H1 (cell line): ENCODE results near the gene CAMK2N2. TPM values are rescaled to one million over a fixed set of nuclear protein-coding genes. Genes with fewer than 3 reads are reported as not detected.

ENCODE experiments used
- CHD1 ChIP-seq: IDR thresholded peaks from 2 replicates; pipeline ENCODE4 v1.6.1; 2012; ENCODE audit warnings: low read depth, low read length, improper control_type of control experiment
- CHD7 ChIP-seq: fragments of 300-600 bp; sonication (generic); IDR thresholded peaks from 2 replicates; pipeline ENCODE4 v1.7.1; 2012; ENCODE audit warnings: low read length, moderate library complexity, mild to moderate bottlenecking, inconsistent platforms; ENCODE audit not compliant: insufficient replicate concordance
- EP300 ChIP-seq, 2 experiments: IDR thresholded peaks; 1 replicate in 1 of 2; 2 replicates in 1 of 2; pipeline ENCODE4 v1.6.1; 2011 to 2012; ENCODE audit warnings: low read depth in 2 of 2, low read length in 2 of 2, mild to moderate bottlenecking in 2 of 2, borderline replicate concordance in 1 of 2, inconsistent platforms in 1 of 2, moderate library complexity in 1 of 2
- MAFK ChIP-seq: IDR thresholded peaks from 2 replicates; pipeline ENCODE4 v1.6.1; 2012; ENCODE audit warnings: low read depth, mild to moderate bottlenecking, improper control_type of control experiment, low read length
- POU5F1 ChIP-seq: IDR thresholded peaks from 2 replicates; pipeline ENCODE4 v1.6.1; 2011; ENCODE audit warnings: low read depth, mild to moderate bottlenecking, low read length, moderate library complexity
- SP1 ChIP-seq: IDR thresholded peaks from 2 replicates; pipeline ENCODE4 v1.6.1; 2011; ENCODE audit warnings: low read depth, low read length
- SUZ12 ChIP-seq: fragments of 200-600 bp; sonication (generic); IDR thresholded peaks from 2 replicates; pipeline ENCODE4 v1.6.1; 2012; ENCODE audit warnings: mild to moderate bottlenecking, inconsistent platforms, low read length, moderate library complexity, mixed read lengths
- polyA plus RNA-seq, 7 experiments: library from polyadenylated mRNA; depleted of rRNA in 3 of 7; stranded (reverse) in 5 of 7; unstranded in 2 of 7; fragments of >200 nt in 5 of 7; fragments of 200-250 nt in 2 of 7; gene quantifications; 1 replicate in 5 of 7; 2 replicates in 1 of 7; 4 replicates in 1 of 7; pipeline versions ENCODE4 v1.2.1 to v1.2.3, GENCODE V29; 2011 to 2013; ENCODE audit warnings: missing spikeins in 2 of 7, mixed read lengths in 2 of 7
- total RNA-seq: library from RNA; stranded (reverse); fragmentation: NEBNext Ultra II Directional; extraction: Animal tissue kit (Norgen Biotek cat#: 25700); gene quantifications from 2 replicates; pipeline ENCODE4 v1.2.1, GENCODE V29; 2021
- TF ChIP-seq, protein P1 (sequence below): IDR thresholded peaks from 2 replicates; pipeline ENCODE4 v1.6.1; 2012; ENCODE audit warnings: inconsistent platforms

The CAMK2N2 gene
- total and polyA plus RNA-seq, 2 of the 8 experiments (the other 6 are each of a cell fraction or from before 2014, with no cell fraction given) = 4.0 to 17.7 TPM

DNA sequence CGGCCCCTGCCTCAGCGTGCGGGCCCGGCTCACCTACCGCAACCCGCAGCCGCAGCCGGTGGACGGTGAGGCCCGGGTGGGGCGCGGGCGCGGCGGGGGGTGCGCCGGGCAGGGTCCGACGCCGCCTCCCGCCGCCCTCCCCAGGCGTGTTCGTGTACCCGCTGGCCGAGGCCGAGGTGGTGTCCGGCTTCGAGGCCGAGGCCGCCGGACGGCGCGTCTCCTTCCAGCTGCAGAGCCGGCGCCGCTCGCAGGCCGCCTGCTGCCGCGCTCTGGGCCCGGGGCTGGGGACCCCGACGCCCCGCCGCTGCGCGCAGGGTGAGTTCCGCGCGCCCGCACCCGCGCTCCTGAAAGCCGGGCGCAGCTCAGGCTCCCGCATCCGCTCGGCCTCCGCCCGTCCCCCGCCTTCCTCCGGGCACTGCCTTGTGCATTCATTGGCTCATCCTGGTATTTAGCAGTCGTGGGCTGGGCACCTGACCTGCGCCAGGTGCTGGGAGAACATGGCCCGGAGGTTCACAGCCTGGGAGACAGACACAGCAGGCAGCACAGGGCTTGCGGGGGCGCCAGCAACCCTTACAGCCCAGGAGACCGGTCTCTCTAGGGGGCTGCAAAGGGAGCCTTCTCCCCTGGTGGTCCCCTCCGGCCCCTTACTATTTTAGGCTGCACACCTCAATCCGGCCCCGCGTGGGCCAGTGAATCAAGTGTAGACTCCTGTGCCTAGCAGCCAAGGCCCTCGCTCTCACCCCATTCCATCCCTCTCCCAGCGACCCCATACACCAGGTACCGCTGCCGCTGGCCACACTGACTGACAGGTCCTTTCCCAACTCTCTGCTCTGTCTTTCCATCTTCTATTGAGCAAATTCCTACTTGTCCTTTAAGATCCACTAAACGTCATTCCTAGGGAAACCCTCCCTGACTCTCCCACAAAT, 30.5 kb downstream of the CAMK2N2 start (continued):
- TF ChIP-seq CHD7 = no peak
- TF ChIP-seq CHD1 = no peak
- TF ChIP-seq SUZ12 = peak; percentile 91
- TF ChIP-seq, protein P1, sequence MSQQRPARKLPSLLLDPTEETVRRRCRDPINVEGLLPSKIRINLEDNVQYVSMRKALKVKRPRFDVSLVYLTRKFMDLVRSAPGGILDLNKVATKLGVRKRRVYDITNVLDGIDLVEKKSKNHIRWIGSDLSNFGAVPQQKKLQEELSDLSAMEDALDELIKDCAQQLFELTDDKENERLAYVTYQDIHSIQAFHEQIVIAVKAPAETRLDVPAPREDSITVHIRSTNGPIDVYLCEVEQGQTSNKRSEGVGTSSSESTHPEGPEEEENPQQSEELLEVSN = no peak
- TF ChIP-seq MAFK = no peak
- TF ChIP-seq POU5F1 = no peak
- no peak for TF ChIP-seq EP300 (IDR thresholded peaks at IDR 0.05; ENCODE audit: borderline replicate concordance in 1 of 2, low read depth in 2 of 2, low read length in 2 of 2)
- no peak for TF ChIP-seq SP1
